Ishikawa (cell line): Measurements from ENCODE around the gene CATSPERB.

Experiments
- CEBPB ChIP-seq: IDR thresholded peaks from 2 replicates; pipeline ENCODE4 v1.6.1; 2012
- CREB1 ChIP-seq: IDR thresholded peaks from 2 replicates; pipeline ENCODE4 v1.6.1; 2012; ENCODE audit warnings: low read depth
- EGR1 ChIP-seq: IDR thresholded peaks from 2 replicates; pipeline ENCODE4 v1.6.1; 2012
- EP300 ChIP-seq: IDR thresholded peaks from 2 replicates; pipeline ENCODE4 v1.6.1; 2012; ENCODE audit warnings: borderline replicate concordance
- FOXM1 ChIP-seq: IDR thresholded peaks from 2 replicates; pipeline ENCODE4 v1.6.1; 2012; ENCODE audit warnings: low read depth, borderline replicate concordance
- NFIC ChIP-seq: IDR thresholded peaks from 2 replicates; pipeline ENCODE4 v1.6.1; 2012
- RAD21 ChIP-seq: IDR thresholded peaks from 2 replicates; pipeline ENCODE4 v1.6.1; 2012; ENCODE audit warnings: low read depth
- REST ChIP-seq: IDR thresholded peaks from 2 replicates; pipeline ENCODE4 v1.6.1; 2012; ENCODE audit warnings: low read depth, mild to moderate bottlenecking
- TAF1 ChIP-seq: IDR thresholded peaks from 2 replicates; pipeline ENCODE4 v1.6.1; 2012; ENCODE audit warnings: low read depth, mild to moderate bottlenecking
- TCF12 ChIP-seq: IDR thresholded peaks from 2 replicates; pipeline ENCODE4 v1.6.1; 2012; ENCODE audit warnings: low read depth
- TEAD4 ChIP-seq: IDR thresholded peaks from 2 replicates; pipeline ENCODE4 v1.6.1; 2012
- USF1 ChIP-seq: IDR thresholded peaks from 2 replicates; pipeline ENCODE4 v1.6.1; 2012
- YY1 ChIP-seq: IDR thresholded peaks from 2 replicates; pipeline ENCODE4 v1.6.1; 2012; ENCODE audit warnings: low read depth
- ZBTB7A ChIP-seq: IDR thresholded peaks from 2 replicates; pipeline ENCODE4 v1.6.1; 2012; ENCODE audit warnings: low read depth
- TF ChIP-seq, protein P1 (sequence below): IDR thresholded peaks from 2 replicates; pipeline ENCODE4 v1.6.1; 2012

CATSPERB gene

DNA sequence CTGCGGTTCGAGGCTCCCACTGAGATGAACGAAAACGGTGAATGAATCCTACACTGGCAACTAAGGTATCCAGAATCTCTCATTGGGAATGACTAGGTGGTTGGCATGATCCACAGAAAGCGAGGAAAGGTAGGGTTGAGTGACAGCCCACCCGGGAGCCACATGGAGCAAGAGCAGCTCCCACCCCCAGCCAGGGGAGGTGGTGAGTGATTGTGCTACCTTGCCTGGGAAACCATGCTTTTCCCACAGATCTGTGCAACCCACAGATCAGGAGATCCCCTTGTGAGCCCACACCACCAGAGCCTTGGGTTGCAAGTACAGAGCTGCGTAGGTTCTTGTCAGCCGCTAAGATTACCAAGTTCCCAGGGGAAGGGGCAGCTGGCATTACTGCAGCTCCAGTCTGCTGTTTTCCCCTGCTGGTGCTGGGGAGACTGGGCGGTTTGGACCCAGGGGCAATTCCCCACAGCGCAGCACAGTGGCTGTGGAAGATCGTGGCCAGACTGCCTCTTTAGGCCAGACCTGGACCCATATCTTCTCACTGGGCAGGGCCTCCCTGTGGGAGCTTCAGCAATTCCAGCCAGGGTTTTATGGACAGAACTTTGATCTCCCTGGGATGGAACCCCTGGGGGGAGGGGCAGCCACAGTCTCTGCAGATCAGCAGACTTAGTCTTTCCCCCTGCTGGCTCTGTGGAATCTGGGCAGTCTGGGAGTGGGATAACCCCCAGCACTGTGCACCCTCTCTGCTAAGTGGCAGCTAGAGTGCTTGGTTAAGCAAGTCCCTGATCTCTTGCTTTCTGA, 177.2 kb downstream of the CATSPERB start:
- no peak for TF ChIP-seq CREB1

DNA sequence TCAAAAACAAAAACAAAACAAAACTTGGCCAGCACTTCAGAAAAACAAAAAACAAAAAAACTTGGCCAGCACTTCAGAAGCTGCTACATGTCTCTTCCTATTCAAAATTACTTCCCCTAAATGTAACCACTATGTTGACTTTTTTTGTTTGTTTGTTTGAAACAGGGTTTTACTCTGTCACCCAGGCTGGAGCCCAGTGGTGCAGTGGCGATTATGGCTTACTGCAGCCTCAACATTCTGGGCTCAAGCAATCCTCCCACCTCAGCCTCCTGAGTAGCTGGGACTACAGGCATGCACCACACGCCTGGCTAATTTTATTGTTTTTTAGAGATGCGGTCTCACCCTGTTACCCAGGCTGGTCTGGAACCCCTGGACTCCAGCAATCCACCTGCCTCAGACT, 183.8 kb downstream of the CATSPERB start:
- TF ChIP-seq USF1 (no peak), RAD21 (no peak), TCF12 (no peak), NFIC (no peak), CREB1 (no peak), REST (no peak), ZBTB7A (no peak), TAF1 (no peak), FOXM1 (no peak), CEBPB (no peak)
- TF ChIP-seq, protein P1, sequence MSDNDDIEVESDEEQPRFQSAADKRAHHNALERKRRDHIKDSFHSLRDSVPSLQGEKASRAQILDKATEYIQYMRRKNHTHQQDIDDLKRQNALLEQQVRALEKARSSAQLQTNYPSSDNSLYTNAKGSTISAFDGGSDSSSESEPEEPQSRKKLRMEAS, result no peak

DNA sequence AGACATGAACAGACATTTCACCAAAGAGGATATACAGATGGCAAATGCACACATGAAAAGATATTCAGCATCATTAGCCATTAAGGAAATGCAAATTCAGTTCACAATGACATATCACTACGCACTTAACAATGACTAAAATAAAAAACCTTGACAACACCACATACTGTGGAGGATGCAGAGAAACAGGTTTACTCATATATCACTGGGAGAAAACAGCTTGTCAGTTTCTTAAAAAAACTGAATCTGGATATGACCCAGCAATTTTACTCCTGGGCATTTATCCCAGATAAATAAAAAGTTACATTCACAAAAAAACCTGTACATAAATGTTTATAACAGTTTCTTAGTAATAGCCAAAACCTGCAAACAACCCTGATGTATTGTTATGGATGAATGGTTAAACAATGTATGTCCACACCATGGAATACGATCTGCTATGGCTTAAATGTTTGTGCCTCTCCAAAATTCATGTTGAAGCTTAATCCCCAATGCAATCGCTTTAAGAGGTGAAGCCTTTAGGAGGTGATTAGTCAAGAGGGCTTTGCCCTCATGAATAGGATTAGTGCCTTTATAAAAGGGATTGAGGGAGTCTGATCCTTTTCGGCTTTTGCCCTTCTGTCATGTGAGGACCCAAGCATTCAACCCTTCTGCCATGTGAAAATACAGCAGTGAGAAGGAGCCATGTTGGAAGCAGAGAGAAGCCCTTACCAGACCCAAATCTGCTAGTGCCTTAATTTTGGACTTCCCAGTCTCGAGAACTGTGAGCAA, 185.8 kb downstream of the CATSPERB start:
- no peak for TF ChIP-seq NFIC
- TF ChIP-seq TAF1, result no peak
- no peak for TF ChIP-seq USF1
- no peak for TF ChIP-seq RAD21
- TF ChIP-seq EGR1, result no peak
- no peak for TF ChIP-seq CREB1
- no peak for TF ChIP-seq FOXM1
- TF ChIP-seq TEAD4, result no peak
- TF ChIP-seq ZBTB7A, result no peak
- no peak for TF ChIP-seq TCF12
- TF ChIP-seq EP300, result no peak
- TF ChIP-seq, protein P1, result no peak
- no peak for TF ChIP-seq YY1
- TF ChIP-seq CEBPB, result no peak
- TF ChIP-seq REST, result no peak

DNA sequence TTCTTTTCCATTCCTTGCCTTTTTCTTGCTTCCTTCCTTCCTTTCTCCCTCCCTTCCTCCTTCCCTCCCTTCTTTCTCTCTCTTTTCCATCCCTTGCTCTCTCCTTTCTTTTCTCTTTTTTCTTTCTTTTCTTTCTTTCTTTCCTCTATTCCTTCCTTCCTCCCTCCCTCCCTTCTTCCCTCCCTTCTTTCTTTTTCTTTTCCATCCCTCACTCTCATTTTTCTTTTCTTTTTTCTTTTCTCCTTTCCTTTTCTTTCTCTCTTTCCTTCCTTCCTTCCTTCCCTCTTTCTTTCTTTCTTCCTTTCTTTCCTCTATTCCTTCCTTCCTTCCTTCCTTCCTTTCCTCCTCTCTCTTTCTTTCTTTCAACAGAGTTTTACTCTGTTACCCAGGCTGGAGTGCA, 186.7 kb downstream of the CATSPERB start:
- no peak for TF ChIP-seq CEBPB
- TF ChIP-seq TCF12, result no peak

DNA sequence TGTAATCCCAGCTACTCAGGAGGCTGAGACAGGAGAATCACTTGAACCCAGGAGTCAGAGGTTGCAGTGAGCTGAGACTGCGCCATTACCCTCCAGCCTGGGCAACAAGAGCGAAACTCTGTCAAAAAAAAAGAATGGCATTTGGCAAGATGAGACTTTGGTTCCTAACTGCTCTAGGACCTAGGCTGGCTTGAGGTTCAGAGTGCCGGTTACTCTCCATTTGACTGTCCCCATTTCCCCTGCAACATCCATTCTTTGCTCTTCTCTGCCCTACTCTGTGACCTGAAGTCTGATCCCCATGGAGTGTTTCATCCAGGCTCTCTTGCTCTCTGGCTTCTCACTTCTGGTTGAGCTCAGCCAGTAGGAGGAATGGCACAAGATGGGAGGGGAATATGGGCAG, 195.6 kb downstream of the CATSPERB start:
- TF ChIP-seq ZBTB7A (no peak), TAF1 (no peak), USF1 (no peak), TEAD4 (no peak), TCF12 (no peak), CEBPB (no peak), YY1 (no peak), EP300 (no peak), NFIC (no peak), RAD21 (no peak), EGR1 (no peak), FOXM1 (no peak), CREB1 (no peak), REST (no peak)
- TF ChIP-seq, protein P1, result no peak
